Bronchial epithelial cell (primary cell): ENCODE data around the gene SASH1. TPM values are rescaled to one million over a fixed set of nuclear protein-coding genes. Genes with fewer than 3 reads are reported as not detected.

ENCODE experiments used
- DNase-seq: peaks from one replicate; pipeline ENCODE4 v3.0.0-alpha.2; 2010; ENCODE audit warnings: low read depth
- FAIRE-seq: peaks from 2 replicates; lab custom pipeline; 2011; peaks lifted over from hg19 to GRCh38; lab: Jason Lieb, UNC
- H3K27me3 ChIP-seq: 2 replicates; pipeline ENCODE4 v1.5.1; 2011; ENCODE audit warnings: low read length; ENCODE audit not compliant: control insufficient read depth, insufficient read depth
- H3K36me3 ChIP-seq: 2 replicates; pipeline ENCODE4 v1.5.1; 2011; ENCODE audit warnings: low read length; ENCODE audit not compliant: control insufficient read depth, insufficient read depth
- H3K4me3 ChIP-seq: 2 replicates; pipeline ENCODE4 v1.5.1; 2011; ENCODE audit warnings: mild to moderate bottlenecking, low read depth, low read length, control low read depth
- CTCF ChIP-seq: IDR thresholded peaks from 2 replicates; pipeline ENCODE4 v1.5.1; 2011; ENCODE audit warnings: mild to moderate bottlenecking, moderate library complexity, low read length, control low read depth, inconsistent platforms; ENCODE audit not compliant: insufficient read depth, severe bottlenecking
- total RNA-seq: library from RNA; depleted of rRNA; stranded (reverse); fragments of >200 nt; gene quantifications from 2 replicates; pipeline ENCODE4 v1.2.1, GENCODE V29; 2014

Gene SASH1
- total RNA-seq, 1 donor from 2014 or later: 3.9 TPM

GRCh38 chr6:148392671-148393070 is 50.0 kb downstream of the SASH1 start:
- no peaks in the 10 kb centered on the region for H3K27me3 ChIP-seq
- FAIRE-seq (no peak), DNase-seq (no peak)
- H3K36me3 ChIP-seq: no peaks in the 10 kb centered on the region
- no peak overlapping the region for H3K4me3 ChIP-seq
- TF ChIP-seq CTCF: no peak

- TF ChIP-seq CTCF: no peak
- DNase-seq: no peak
- Histone ChIP-seq H3K27me3 (no peaks in the 10 kb centered on the region), H3K36me3 (no peaks in the 10 kb centered on the region), H3K4me3 (no peak overlapping the region)
- no peak for FAIRE-seq
Observed at GRCh38 chr6:148395583-148396101, 53.0 kb downstream of the SASH1 start.

GRCh38 chr6:148396411-148396810 is 53.8 kb downstream of the SASH1 start:
- no peaks in the 10 kb centered on the region for H3K36me3 ChIP-seq
- FAIRE-seq (no peak), DNase-seq (no peak)
- no peak for TF ChIP-seq CTCF
- H3K4me3 ChIP-seq: no peak overlapping the region
- H3K27me3 ChIP-seq: no peaks in the 10 kb centered on the region

- DNase-seq: no peak
- Histone ChIP-seq H3K4me3 (no peak overlapping the region), H3K36me3 (no peaks in the 10 kb centered on the region), H3K27me3 (no peaks in the 10 kb centered on the region)
- TF ChIP-seq CTCF: no peak
- FAIRE-seq: no peak
Observed at GRCh38 chr6:148396926-148397325, 54.3 kb downstream of the SASH1 start.

DNA sequence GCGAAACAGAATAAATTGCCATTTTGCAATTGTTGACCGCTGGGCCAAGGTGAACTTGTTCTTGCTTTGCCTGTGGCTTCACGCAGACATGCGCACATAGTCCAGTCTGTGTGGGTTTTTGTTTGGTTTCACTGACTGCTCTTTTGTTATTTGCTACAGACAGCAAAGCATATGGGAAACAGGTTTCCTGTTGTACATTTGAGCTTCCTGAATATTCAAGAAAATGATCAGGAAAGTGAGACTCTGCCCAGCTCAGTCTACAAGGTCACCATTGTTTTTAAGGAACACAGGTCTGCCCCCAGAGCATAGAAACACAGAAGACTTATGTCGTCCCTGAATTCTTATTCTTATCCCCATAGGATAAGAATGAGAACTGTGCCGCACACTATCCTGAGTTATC is 55.6 kb downstream of the SASH1 start:
- TF ChIP-seq CTCF: no peak
- DNase-seq (no peak), FAIRE-seq (no peak)
- Histone ChIP-seq H3K27me3 (no peaks in the 10 kb centered on the region), H3K4me3 (no peak overlapping the region), H3K36me3 (no peaks in the 10 kb centered on the region)

GRCh38 chr6:148398678-148399077 is 56.0 kb downstream of the SASH1 start:
- TF ChIP-seq CTCF: no peak
- Histone ChIP-seq H3K36me3 (no peaks in the 10 kb centered on the region), H3K4me3 (no peak overlapping the region), H3K27me3 (no peaks in the 10 kb centered on the region)
- DNase-seq (no peak), FAIRE-seq (no peak)
